ENCODE measurements around the gene ZNF500.

Gene ZNF500

DNA sequence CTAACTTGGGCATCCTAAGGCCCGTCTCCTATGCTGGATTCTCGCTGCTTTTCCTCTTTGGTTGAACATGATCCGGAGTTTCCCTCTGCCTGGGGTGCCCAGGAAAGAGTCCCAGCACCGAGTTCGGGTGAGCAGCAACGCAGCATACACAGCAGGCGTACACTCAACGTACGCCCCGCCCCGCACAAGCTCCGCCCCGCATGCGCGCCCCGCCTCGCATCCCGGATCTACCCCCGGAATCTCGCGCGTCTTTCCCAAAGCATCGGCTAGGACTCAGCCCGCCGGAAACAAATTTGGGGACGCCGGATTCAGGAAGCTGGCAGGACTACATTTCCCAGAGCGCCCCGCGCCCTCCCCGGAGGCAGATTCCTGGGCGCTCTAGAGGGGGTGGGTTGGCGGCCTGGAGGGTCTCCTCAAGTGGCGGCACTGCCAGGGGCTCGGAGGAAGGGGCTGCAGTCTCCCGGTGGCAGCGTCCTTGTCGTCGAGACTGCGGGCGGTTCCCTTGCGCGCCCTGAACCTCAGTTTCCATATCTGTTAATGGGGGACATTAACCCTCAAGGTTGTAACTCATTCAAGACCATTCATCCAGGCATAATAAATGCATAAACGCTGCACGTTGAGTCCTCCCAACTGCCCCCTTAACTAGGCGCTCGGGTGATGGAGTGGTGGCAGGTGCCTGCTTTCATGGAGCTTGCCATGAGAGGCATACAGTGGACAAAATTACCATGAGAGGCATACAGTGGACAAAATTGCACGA lies 1.8 kb upstream of the ZNF500 start:
- no peak for FAIRE-seq

DNA sequence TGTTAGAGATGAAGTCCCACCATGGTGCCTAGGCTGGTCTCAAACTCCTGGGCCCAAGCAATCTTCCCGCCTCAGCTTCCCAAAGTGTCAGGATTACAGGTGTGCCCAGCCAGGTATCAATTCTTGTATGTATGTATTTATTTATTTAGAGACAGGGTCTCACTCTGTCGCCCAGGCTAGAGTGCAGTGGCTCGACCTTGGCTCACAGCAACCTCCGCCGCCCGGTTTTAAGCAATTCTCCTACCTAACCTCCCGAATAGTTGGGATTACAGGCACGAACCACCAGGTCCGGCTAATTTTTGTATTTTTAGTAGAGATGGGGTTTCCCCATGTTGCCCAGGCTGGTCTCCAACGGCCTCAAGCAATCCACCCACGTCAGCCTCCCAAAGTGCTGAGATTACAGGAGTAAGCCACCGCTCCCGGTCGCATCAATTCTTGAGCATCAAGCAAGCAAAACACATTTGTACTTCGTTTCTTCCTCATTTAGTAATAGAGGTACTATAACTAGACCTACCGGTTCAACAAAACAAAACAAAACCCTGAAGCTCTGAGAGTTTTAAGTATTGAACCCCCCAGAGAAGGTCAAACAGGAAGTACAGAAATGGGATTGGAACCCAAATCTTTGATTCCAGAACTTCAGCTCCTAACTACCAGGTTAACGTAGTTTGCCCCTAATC lies 1.0 kb upstream of the ZNF500 start:
- no peak for FAIRE-seq

DNA sequence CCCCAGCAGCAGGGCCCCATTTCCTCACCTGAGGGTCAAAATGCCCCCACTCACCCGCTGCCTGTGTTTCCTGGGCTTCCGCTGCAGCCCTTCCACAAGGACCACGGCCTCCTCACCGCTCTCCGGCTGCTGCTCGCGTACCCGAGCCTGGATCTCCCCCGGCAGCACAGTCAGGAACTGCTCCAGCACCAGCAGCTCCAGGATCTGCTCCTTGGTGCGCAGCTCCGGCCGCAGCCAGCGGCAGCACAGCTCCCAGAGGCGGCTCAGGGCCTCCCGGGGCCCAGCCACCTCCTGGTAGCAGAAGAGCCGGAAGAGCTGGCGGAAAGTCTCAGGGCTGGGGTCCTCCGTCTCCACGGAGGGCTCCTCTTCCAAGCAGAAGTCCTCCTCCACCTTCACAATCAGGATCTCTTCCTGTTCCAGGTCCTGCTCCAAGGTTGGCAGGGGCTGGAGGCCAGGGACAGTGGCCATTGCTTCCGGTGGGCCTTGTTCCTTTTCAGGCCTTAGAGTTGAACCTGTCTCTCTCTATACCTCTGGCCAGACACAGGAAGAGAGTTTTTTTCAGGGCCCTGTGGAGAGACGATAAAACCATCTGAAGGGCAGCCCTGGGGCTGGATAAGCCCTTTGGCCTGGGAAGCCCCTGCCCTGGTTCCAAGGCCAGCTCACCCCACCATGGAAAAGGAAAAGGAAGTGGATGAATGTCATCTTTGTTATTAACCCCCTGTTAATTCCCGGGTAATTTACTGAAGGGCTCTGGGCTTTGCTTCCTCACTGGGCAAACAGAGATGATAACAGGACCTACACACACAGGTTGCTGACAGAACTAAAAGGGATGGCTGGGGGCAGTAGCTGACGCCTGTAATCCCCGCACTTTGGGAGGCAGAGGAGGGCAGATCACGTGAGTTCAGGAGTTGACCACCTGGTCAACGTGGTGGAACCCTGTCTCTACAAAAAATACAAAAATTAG lies 1.2 kb downstream of the ZNF500 start:
- no peak for FAIRE-seq

DNA sequence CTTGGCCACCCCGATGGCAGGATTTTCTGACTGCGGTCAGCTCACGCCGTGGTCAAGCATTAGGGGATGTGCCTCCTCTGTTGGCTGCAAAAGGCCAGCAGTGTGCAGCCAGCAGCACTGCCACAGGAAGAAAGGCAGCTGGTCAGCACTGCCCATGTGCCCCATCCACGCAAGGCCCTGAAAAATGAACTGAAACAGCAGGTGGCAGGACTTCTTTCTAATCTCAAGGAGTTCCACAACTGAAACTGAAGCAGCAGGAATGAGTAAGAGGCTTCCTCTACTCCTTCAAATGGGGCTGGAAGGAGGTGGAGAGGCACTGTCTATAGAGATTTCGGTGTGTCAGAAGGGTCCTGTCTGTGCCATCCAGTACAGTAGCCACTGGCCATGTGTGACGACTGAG lies 3.2 kb downstream of the ZNF500 start:
- no peak for FAIRE-seq

DNA sequence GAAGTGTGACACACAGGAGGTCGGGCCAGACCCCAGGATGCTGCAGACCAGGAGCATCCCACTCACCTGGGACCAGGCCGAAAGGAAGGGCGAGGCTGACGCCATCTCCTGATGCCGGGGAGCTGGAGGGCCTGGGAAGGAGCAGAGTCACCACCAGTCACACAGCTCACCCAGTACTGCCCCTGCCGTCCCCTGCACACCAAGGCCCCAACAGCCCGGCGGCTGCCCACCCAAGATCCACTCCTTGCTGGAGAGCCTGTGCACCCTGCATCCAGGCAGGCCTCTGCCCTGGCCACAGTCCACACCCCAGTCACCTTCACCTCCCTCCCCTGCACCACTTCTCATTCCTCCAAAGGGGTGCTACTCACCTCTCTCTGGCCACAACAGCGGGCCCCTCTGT lies 4.8 kb downstream of the ZNF500 start:
- FAIRE-seq = no peak

DNA sequence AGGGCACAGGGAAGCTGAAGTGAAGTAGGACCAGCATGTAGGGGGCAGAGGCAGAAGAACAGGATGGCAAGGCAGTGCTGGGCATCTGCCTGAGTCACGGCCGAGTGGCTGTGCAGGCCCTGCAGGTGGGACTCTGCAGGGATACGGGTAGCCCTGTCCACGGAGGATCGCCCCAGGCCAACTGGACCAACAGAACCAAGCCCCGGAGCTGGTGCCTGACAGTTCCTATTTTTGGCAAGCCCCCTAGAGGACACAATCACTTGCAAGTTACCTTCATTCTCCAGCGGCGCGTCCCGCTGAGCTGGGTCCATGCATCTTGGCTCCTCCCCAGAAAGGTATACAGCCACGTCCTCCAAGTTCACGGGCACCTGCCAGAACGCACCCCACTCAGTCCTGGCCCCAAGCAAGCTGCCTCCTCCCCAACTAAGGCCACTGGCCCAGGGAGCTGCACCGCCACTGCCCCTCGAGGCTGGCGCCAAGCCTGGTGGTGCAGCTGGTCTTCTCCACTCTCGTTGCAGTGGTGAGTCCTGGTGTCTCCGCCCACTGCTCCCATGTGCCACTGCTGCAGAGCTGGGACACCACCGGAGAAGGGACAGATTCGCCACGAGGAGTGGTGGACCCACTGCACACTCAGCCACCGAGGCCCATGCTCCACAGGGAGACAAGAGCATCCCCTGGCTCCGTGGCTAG lies 6.6 kb downstream of the ZNF500 start:
- FAIRE-seq = no peak

DNA sequence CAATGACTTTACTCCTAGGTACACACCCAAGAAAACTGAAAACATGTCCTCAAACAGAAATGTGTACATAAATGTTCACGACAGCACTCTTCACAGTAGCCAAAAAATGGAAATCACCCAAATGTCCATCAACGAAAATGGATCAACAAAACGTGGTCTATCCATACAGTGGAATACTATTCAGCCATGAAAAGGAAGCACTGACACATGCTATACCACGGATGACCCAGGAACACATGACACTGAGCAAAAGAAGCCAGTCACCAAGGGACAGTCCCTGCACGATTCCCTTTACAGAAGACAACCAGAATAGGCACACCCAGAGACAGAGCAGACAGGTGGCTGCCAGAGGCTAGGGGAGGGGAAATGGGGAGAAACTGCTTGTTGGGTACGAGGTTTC lies 11.3 kb downstream of the ZNF500 start:
- no peak for FAIRE-seq

DNA sequence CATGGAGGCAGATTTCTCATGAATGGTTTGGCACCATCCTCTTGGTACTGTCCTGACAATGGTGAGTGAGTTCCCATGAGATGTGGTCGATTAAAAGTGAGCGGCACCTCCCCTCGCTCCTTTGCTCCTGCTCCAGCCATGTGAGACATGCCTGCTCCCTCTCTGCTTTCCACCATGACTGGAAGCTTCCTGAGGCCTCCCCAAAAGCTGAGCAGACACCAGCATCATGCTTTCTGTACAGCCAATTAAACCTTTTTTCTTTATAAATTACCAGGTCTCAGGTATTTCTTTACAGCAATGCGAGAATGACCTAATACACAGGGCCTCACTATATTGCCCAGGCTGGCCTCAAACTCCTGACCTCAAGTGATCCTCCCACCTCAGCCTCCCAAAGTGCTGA lies 12.1 kb downstream of the ZNF500 start:
- no peak for FAIRE-seq

DNA sequence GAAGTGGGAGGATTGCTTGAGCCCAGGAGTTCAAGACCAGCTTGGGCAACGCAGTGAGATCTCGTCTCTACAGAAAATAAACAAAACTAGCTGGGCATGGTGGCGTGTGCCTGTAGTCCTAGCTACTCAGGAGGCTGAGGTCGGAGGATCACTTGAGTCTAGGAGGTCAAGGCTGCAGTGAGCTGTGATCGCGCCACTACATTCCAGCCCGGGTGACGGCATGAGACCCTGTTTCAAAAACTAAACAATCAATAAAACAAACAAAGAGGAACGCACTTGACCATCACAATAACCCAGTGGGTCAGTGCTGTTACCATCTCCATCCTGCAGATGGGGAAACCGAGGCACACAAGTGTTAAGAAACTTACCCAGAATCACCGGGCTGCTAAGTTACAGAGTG lies 13.7 kb downstream of the ZNF500 start:
- FAIRE-seq = no peak

DNA sequence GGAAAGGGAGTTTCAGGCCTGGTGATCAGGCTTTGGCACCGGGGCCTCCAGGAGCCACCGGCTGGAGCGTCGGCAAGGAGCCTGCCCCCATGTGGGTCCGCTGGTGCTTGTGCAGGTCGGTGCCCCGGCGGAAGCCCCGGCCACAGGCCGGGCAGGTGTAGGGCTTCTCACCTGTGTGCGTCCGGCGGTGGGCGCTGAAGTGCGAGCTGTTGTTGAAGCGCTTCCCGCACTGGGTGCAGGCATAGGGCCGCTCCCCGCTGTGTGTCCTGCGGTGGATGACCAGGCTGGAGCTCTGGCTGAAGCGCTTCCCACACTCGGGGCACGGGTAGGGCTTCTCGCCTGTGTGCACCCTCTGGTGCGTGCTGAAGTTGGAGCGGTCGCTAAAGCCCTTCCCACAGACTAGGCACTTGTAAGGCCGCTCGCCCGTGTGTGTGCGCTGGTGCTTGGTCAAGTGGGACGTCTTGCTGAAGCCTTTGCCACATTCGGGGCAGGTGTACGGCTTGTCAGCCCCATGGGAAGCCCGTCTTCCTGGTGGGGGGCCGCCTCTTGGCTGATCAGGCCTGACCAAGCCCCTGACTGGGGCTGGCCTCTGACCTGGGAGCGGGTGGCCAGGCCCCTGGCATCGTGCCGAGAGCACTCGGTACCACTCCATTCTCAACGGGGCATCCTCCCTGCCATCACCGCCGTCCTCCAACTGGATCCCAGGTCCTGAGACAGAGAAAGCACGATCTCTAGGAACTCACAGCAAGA lies 14.4 kb downstream of the ZNF500 start:
- no peak for FAIRE-seq

DNA sequence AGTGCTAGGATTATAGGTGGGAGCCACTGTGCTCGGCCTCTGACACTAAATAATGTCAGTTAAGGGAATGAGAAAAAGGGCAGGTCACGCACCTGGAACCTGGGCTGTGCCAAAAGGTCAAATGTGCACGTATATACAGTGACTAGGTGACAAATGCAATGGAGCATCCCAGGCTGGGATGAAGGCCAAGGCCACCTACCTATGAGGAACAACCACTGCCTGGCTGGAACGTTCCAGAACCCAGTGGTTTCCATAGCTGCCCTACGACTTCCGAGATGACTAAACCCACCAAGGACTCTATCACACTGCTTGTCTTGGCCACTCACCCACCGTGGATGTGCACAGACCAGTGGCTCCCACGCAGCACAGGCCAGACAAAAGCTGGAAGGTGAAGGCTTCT lies 16.1 kb downstream of the ZNF500 start:
- FAIRE-seq = no peak

DNA sequence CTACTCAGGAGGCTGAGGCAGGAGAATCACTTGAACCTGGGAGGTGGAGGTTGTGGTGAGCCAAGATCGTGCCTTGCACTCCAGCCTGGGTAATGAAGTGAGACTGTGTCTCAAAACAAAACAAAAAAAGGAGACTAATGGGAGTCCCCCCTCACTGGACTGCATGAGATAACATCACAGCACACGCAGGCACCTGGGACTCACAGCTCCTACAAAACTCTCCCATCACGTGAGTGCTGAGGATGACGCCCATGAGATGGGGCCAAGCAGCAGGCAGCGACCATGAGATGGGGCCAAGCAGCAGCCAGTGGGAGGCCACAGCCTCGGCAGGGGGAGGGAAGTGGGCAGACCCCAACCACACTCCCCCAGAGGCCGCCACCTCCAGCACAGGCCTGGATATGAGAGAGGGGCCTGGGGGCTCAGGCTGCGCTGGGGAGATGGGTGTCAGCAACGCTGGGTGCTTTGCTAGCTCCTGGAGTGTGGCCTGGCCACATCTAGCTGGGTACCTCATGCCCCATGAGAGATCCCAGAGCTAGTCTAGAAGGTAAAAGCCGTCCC lies 17.2 kb downstream of the ZNF500 start:
- no peak for FAIRE-seq

DNA sequence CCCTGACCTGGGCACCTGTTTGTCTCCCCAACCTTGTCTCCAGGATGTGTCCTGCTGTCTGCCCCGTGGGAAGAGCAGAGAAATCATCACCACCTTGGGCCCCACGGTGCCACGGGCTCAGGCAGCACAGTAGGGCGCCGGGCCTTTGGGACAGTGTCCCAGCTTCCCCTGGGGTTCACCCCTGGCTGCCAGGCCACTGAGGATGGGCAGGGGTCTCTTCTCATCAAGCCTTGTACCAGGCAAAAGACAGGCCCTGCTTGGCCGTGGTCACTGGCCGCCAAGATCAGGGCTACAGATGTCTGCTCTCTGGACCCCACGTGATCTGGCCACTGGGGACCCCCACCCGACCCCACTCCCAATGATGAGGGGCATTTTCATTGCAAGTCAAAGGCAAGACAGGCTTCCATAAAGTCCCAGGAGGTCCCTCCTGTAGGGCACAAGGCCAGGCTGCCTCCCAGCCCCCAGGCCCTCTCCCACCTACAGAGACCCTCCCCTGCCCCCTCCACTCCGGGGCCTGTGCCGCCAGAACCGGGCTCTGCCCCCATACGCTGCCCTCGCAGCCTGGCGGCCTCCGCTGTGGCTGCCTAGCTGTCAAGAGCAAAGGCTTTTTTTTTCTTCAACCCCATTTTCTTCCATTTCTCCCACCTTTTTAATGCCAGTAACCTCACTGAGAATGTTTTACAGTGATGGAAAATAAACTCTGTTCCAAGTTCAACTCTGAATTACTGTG lies 18.1 kb downstream of the ZNF500 start:
- FAIRE-seq = no peak

DNA sequence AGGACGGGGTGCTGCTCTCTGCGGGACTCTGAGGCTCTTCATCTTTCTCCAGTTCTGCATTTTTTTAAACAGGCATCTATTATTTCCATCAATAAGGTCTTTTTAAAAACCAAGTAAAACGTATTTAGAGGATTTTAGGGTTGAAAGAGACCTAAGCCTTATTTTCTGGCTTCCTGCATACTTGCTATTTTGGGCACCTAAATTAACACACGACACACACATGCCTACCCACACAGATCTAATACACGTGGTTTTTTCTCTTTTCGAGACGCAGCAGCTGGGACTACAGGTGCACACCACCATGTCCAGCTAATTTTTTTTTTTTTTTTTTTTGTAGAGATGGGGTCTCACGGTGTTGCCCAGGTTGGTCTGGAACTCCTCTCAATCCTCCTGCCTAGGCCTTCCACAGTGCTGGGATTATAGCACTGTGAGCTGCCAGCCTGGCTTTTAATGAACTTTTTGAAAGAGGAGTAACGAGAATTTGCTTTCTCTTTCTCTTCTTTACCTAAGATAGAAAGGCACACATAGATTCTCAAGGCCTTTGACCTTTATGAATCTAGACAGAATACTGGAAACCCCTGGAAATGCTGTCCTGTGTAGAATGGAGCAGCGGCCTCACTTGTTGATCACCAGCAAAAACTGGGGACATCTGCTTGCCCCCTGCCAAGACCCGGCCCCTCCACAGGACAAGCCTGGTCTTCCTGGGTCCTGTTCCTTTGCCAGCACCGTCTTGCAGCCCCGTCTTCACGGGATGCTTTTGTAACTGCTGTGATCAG lies 18.9 kb downstream of the ZNF500 start:
- no peak for FAIRE-seq

DNA sequence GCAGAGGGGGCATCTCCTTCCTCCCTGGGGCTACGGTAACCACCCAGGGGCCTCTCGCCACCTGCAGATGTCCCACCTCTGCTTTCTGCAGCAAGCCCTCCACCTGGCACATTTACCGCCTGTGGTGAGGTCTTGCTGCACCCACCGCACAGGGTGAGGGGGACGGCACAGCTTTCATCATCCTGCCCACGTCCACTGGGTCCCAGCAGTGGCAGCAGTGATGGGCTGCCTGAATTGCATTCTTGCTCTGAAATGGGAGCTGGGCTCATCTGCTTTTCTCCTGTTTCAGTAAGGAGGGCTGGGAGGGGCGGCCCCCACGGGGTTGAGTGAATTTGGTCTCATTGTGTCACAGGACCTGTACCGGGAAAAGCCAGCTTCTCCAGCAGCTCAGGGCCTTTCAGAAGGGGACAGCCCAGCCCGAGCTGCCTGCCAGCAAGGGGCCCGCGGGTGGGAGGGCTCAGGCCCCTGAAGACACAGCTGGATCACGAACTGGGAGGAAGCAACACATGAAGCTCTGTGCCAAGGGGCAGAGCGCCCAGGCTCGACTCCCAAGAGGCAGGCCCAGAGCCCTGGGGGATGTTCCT lies 19.9 kb downstream of the ZNF500 start:
- FAIRE-seq = no peak

DNA sequence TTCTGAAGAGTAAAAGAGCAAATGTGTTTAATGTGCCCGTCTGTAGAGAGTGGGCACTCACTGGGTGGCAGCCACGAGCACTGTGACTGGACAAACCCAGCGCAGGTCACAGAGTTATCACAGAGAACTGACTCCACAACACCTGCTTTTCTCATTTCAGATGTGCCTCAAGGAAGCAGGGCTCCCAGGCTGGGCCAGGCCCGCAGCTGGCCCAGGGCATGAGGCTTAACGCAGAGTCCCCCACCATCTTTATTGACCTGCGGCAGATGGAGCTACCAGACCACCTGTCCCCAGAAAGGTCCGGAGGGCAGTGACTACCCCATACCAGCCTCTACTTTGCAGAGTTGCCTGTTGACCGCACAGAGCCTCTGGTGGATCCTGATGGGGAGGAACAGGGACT lies 20.7 kb downstream of the ZNF500 start:
- no peak for FAIRE-seq

DNA sequence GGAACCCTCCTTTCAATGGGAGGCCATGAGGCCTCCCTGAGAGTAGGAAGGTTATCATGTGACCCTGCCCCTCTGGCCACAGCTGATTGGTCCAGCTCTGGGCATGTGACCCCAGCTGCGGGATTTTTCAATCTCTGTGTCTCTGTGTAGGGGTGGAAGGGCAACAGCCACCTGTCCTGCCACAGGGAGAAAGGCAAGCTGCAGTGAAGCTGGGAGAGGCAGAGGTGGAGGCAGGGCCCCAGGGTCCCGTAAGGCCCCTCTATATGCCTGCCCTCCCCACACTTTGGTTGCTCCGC lies 21.7 kb downstream of the ZNF500 start:
- FAIRE-seq = no peak

DNA sequence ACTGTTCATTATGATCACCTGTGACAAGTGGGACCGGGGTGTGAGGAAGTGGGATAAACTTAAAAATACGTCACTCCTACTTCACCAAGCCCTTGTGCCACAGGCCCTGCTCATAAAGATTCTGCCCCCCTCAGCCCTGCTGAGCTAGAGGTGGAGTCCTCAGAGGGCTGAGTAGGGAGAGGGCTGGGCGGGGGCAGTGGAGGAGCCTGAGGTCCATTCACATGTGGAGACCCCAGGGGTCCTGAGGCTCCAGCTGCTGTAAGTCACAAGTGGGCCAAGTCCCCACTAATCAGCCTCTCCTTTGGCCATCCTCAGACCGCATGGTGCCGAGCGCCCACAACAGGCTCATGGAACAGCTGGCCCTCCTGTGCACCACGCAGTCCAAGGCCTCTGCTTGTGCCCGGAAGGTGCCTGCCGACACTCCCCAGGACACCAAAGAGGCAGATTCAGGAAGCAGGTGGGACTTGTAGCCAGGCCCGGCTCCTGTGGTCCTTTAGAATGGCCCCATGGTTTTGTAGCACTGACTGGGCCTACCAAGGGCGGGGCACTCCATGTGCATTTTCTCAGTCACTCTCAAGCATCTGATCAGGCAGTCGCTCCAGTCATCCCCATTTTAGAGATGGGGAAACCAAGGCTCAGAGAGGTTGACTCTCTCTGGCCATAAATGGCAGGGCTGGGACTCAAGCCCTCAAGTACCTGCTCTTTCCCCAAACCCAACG lies 22.2 kb downstream of the ZNF500 start:
- no peak for FAIRE-seq

DNA sequence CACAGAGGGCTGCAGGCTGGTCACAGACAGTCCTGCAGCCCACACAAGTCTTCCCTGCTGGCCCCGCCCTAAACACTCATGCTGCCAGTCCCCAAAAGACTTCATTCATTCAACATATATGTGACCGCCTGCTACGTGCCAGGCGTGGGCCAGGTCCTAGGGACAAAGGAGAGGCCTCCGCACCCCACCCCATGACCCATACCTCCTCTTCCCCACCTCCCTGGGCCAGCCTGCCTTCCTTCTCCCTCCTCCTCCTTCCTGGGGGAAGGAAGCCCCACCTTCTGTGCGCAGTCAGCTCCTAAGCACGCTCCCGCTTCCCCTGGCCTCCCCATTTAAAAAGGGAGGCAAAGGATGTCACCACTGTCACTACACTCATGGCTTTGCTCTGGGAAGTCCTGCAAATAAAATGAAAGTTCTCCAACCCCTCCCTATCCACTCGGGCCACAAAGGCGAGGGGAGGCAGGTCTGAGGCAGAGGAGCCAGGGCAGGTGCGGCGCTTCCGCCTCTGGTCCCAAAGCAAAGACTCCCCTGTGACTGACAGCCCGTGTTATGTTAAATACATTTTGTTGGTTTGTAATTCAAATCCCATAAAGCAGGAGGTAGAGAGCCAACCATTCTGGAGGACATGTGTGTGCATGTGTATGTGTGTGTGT lies 23.6 kb downstream of the ZNF500 start:
- FAIRE-seq = no peak

Data from islet of Langerhans (tissue), 1 donor.